ENCODE results near the gene CDC27. TPM values are rescaled to one million over a fixed set of nuclear protein-coding genes. Genes with fewer than 3 reads are reported as not detected.

The CDC27 gene
- total and polyA plus RNA-seq, 2 of the 4 experiments (the other 2 are of a cell fraction) = 47.7 to 190 TPM

- in situ Hi-C loops (cut with MboI; ENCODE audit: low sequenced_read_pairs) = no loop called here
Observed at GRCh38 chr17:47210779-47211178, 21.7 kb upstream of the CDC27 start.

More at GRCh38 chr17:47210779-47211178, 21.7 kb upstream of the CDC27 start:
- POLR2A ChIA-PET (ENCODE audit: unreplicated experiment) = no interaction called here
- H3K4ac ChIP-seq (ENCODE audit: low read depth, low read length) = no peak overlapping the region
- H3K4me1 ChIP-seq (ENCODE audit: control insufficient read depth, insufficient read depth, low read length) = peaks cover 10% of the 10 kb centered on the region
- CTCF ChIA-PET = no interaction called here
- no peak overlapping the region for H2BK5ac ChIP-seq (ENCODE audit: low read depth, low read length, poor library complexity, severe bottlenecking)
- no peak overlapping the region for H2BK120ac ChIP-seq (ENCODE audit: low read depth, low read length)
- no peaks in the 10 kb centered on the region for H3K79me1 ChIP-seq (ENCODE audit: low read depth in 1 of 2, low read length in 2 of 2)
- H2BK15ac ChIP-seq (ENCODE audit: low read depth, low read length) = no peak overlapping the region
- H3K9me3 ChIP-seq (ENCODE audit: control insufficient read depth, insufficient read depth, low read length) = no peaks in the 10 kb centered on the region
- no peak overlapping the region for H3K4me2 ChIP-seq (ENCODE audit: low read depth, low read length)
- H3K9me1 ChIP-seq (ENCODE audit: insufficient read depth, low read length) = peaks cover 3% of the 10 kb centered on the region
- no peaks in the 10 kb centered on the region for H3K36me3 ChIP-seq (ENCODE audit: control insufficient read depth, insufficient read depth, low read length)
- H2AK9ac ChIP-seq (replicated peaks; ENCODE audit: low read depth, low read length, poor library complexity) = no peak overlapping the region
- no TSS peak for BruUV-seq (replicated peaks)
- intact Hi-C loops (cut with micrococcal nuclease) (loop anchor here (1.0 kb wide), 1 partner anchor 10 kb away; no protein-coding TSS in a partner anchor), dilution Hi-C loops (cut with HindIII; ENCODE audit: low sequenced_read_pairs, unreplicated experiment) (no loop called here)
- no peak overlapping the region for H4K8ac ChIP-seq (ENCODE audit: low read depth in 2 of 2, low read length in 2 of 2)
- H4K20me1 ChIP-seq (ENCODE audit: insufficient read depth, low read length) = no peaks in the 10 kb centered on the region
- H3K56ac ChIP-seq (ENCODE audit: extremely low read depth, insufficient read depth, low read length) = no peak overlapping the region
- no peak overlapping the region for H2AK5ac ChIP-seq (ENCODE audit: low read depth, low read length)
- no peak overlapping the region for H4K5ac ChIP-seq (ENCODE audit: low read depth, low read length)
- H4K91ac ChIP-seq (ENCODE audit: insufficient read depth, low read depth, low read length) = no peak overlapping the region
- H3K18ac ChIP-seq (ENCODE audit: low read depth, low read length) = no peak overlapping the region
- H3K23ac ChIP-seq (ENCODE audit: low read depth, low read length) = no peak overlapping the region
- H3K14ac ChIP-seq (replicated peaks; ENCODE audit: low read depth, low read length) = no peak overlapping the region
- no peak overlapping the region for H3K27ac ChIP-seq (ENCODE audit: insufficient read depth, low read length)
- H2BK20ac ChIP-seq (ENCODE audit: low read depth, low read length) = no peak overlapping the region
- no CpG with 5 or more reads among the region's 2 CpGs for WGBS, 2 experiments (ENCODE audit: extremely low coverage in 2 of 2, insufficient read length in 1 of 2)
- no peak overlapping the region for H3K4me3 ChIP-seq (ENCODE audit: insufficient read depth, low read depth, low read length)
- H2AFZ ChIP-seq (replicated peaks; ENCODE audit: low read length, poor library complexity) = no peak overlapping the region
- H3K9ac ChIP-seq (ENCODE audit: low read depth, low read length) = no peak overlapping the region
- peaks cover 8% of the 10 kb centered on the region for H3K27me3 ChIP-seq (ENCODE audit: control insufficient read depth, insufficient read depth, low read length)
- DNase-seq (no peak), ATAC-seq (ENCODE audit: low read depth) (no peak)
- TF ChIP-seq CEBPB (IDR thresholded peaks at IDR 0.05; ENCODE audit: low read depth, low read length) (no peak), BHLHE40 (IDR thresholded peaks at IDR 0.05; ENCODE audit: low read depth, low read length) (no peak), RAD21 (IDR thresholded peaks at IDR 0.05; ENCODE audit: low read length) (no peak), SMC3 (IDR thresholded peaks at IDR 0.05; ENCODE audit: low read depth, low read length) (no peak), FOS (IDR thresholded peaks at IDR 0.05; ENCODE audit: low read depth, low read length) (no peak), POLR2A (IDR thresholded peaks at IDR 0.05; ENCODE audit: low read depth, low read length) (no peak), CTCF (conservative IDR thresholded peaks at IDR 0.05; ENCODE audit: low read depth, low read length) (no peak), CHD1 (IDR thresholded peaks at IDR 0.05; ENCODE audit: low read depth, low read length) (no peak), ELK1 (IDR thresholded peaks at IDR 0.05; ENCODE audit: borderline replicate concordance, low read depth, low read length) (no peak), NFE2L2 (IDR thresholded peaks at IDR 0.05; ENCODE audit: low read depth, low read length) (no peak), MXI1 (IDR thresholded peaks at IDR 0.05; ENCODE audit: borderline replicate concordance, low read depth, low read length) (no peak), MAZ (IDR thresholded peaks at IDR 0.05; ENCODE audit: borderline replicate concordance, low read depth, low read length) (no peak), RCOR1 (IDR thresholded peaks at IDR 0.05; ENCODE audit: insufficient replicate concordance, low read length) (no peak), USF2 (IDR thresholded peaks at IDR 0.05; ENCODE audit: low read depth, low read length) (no peak), RFX5 (IDR thresholded peaks at IDR 0.05; ENCODE audit: low read depth, low read length) (no peak), MAFK (IDR thresholded peaks at IDR 0.05; ENCODE audit: low read depth, low read length) (no peak)
